ENCODE measurements around the gene FPR3.
"Not testable (repeated sequence)": the region's sequence is repeated elsewhere in the genome, so short reads cannot be mapped to it uniquely, and the experiment has no call there.

Gene FPR3, protein sequence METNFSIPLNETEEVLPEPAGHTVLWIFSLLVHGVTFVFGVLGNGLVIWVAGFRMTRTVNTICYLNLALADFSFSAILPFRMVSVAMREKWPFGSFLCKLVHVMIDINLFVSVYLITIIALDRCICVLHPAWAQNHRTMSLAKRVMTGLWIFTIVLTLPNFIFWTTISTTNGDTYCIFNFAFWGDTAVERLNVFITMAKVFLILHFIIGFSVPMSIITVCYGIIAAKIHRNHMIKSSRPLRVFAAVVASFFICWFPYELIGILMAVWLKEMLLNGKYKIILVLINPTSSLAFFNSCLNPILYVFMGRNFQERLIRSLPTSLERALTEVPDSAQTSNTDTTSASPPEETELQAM

GRCh38 chr19:51794885-51795490 is at the start of gene FPR3:
FPR3 (plus strand) TSS chr19:51795157; CDS start chr19:51823749, 28,592 bp downstream.
- no peak for DNase-seq

GRCh38 chr19:51746731-51747130 is 48.2 kb upstream of the FPR3 start:
- DNase-seq = no peak

DNA sequence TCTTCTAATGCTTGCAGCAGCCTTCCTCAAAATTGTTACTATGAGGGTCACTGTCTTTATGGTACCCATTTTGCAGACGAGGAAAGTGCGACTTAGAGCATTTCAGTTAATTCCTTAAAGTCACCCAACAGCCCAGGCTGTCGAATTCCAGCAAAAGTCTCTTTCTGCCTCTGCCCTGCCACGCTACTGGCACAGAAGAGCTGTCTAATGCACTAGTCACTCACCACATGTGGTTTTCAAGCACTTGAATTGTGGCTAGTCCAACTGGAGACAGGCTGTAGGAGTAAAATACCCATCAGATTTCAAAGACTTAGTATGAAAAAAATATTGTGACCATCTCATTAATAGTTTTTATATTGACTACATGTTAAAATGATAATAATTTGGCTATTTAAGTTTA is 45.0 kb upstream of the FPR3 start:
- DNase-seq = no peak

GRCh38 chr19:51750400-51751094 is 44.4 kb upstream of the FPR3 start:
- DNase-seq = no peak

GRCh38 chr19:51751655-51752054 is 43.3 kb upstream of the FPR3 start, which contains the start of gene FPR1:
FPR1 (minus strand) TSS chr19:51751878; CDS start chr19:51746994, 4,884 bp downstream.
- no peak for DNase-seq

GRCh38 chr19:51754109-51754508 is 40.8 kb upstream of the FPR3 start:
- peak; percentile 14 for DNase-seq

DNA sequence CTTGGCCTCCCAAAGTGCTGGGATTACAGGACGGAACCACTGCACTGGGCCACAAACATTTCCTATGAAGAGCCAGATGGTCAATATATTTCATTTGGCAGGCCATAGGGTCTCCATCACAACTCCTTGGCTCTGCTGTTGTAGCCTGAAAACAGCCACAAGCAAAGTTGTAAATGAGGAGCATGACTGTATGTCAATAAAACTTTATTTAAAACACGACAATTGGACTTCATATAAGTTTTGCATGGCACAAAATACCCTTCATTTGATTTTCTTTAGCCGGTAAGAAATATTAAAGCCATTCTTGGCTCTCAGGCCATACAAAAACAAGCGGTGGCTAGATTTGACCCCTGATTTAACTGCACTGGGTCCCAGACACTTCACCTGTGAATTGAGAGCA is 40.2 kb upstream of the FPR3 start:
- DNase-seq = no peak

- no peak for DNase-seq
Observed at GRCh38 chr19:51755571-51755970, 39.4 kb upstream of the FPR3 start.

DNA sequence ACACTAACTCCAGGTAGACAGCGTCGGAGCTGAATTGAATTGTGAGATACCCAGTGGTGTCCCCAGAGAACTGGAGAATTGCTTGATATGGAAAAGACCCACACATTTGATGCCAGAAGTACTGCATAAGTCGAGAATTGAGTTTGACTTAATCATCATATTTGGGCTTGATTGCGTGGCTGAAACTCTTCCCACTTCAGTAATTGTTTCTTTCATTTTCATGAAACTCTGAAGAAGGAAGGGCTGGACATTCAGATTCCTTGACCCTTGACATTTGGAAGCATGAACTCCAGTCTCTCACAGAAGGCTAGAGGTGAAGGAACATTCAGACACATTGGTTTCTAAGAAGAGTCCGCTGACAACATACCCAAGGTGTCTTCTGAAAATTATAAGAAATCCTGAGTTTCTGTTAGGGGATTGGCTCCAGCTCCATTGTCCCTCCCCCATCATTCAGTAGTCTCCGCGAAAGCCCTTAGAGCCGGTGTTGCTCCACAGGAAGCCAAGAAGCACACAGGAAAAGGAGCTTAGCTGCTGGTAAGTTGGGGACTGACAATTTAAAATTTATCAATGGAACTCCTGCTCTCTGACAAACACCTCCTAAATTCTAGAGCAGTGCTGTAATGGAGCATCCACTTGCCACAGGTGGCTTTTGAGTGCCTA is 34.1 kb upstream of the FPR3 start, which contains the start of gene FPR2:
Gene FPR2, plus strand, starts transcription at position 484 of the 660 bp plus-strand sequence. CDS start 7,479 bp downstream, outside the sequence.
- no peak for DNase-seq

DNA sequence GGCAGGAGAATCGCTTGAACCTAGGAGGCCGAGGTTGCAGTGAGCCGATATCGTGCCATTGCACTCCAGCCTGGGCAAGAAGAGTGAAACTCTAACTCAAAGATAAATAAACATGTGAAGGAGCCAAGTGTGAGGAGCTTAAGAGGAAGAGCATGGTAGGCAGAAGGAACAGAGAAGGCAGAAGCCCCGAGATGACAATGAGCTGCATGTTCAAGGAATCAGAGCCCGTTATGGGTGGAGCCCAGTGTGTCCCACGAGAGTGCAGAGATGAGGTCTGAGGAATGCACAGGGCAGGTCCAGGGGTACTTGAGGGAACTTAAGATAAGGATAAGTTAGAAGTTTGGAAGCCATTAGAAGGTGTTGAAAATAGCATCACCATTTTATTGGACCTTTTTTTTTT is 33.3 kb upstream of the FPR3 start:
- no peak for DNase-seq

DNA sequence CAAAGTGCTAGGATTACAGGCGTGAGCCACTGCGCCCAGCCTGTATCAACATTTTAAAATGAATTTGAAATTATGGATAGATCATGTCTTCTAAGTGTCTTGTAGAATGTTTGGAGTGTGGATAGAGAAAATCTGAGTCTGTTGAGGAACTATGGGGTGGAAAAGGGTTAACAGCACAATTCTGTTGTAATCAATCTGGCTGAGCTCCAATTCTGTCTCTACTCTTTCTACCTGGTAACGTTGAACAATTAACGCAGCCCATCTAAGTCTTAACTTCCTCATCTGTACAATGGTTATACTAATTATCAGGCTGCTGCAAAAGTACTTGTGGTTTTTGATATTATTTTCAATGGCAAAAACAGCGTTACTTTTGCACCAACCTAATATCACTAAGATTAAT is 29.9 kb upstream of the FPR3 start:
- no peak for DNase-seq

GRCh38 chr19:51766461-51766860 is 28.5 kb upstream of the FPR3 start:
- no peak for DNase-seq

GRCh38 chr19:51771376-51772130 is 23.4 kb upstream of the FPR3 start:
- DNase-seq = peak; percentile 13

- DNase-seq = no peak
Observed at GRCh38 chr19:51772977-51773376, 22.0 kb upstream of the FPR3 start.

DNA sequence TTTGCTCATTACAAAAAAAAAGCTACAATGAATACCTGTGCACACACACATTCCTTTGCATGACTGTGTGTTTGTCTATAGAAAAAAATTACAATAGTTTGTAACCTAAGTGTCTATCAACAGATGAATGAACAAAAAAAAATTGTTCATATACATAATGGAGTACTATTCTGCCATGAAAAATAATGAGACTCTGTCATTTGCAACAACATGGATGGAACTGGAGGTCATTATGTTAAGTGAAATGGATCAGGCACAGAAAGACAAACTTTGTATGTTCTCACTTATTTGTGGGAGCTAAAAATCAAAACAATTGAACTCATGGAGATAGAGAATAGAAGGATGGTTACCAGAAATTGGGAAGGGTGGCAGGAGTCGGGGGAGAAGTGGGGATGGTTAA is 18.4 kb upstream of the FPR3 start:
- DNase-seq = not testable (repeated sequence)

DNA sequence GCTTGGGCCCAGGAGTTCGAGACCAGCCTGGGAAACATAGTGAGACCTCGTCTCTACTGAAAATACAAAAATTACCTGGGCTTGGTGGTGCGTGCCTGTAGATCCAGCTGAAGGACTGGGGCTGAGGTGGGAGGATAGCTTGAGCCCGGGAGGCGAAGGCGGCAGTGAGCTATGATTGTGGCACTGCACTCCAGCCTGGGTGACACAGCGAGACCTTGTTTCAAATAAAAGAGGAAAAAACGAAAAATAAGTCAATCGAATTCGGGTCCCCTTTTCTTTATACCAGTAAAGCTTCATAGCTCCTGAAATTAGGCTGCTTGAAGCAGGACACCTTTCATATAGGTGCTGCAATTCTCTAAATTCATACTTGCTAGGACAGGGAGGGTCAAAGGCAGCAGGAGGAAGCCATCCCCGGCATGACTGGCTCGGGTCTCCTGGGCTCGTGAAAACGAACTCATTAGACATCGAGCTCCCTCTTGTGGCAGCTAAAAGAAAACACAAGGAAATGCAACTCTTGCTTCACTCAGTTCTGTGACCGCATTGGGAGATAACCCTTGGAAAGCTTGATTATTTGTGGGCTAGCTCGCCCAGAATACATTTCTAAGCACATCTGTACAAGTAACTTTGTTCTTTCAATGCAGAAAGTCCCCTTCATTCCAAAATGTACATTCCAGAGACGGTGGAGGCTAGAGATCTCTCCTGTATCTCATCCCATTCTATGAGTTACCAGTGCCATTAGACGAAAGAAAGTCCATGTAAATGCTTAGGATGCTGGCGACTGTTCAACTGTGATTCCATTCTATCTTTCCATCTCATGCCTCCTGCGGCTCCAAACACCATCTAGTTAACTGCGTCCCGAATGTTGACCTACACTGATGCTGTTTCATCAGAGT is 17.1 kb upstream of the FPR3 start:
- peak; percentile 49 for DNase-seq

DNA sequence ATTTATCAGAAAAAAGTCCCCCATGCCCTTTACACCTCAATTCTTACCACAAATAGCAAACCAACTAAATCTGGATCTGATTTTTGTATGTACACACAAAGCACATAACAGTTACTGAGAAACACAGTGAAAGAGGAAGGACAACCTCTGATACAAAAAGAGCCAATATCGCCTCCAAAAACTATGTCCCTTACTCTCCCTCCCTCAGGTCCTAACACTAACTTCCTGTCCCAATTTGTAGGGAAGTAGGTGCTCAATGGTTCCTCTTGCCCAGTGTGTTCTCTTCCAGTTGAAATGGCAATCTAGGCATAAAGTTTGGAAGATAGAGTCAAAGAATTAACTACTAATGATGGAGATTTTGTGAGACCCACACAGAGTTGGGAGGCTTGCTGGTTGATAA is 15.8 kb upstream of the FPR3 start:
- no peak for DNase-seq

DNA sequence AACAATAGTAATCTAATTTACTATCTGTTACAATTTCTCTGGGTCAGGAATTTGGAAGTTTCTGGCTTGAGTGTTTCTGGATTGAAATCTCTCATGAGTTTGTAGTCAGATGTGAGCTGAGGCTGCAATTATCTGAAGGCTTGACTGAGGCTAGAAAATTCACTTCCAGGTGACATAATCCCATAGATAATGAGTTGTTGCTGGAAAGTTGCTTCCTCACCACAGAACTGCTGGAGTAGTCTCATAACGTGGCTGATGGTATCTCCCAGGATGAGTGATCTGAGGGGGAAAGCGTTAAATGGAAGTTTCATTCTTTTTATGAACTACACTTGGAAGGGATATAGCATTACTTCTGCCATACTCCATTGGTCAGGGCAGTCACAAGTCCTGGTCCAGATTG is 15.3 kb upstream of the FPR3 start:
- no peak for DNase-seq

DNA sequence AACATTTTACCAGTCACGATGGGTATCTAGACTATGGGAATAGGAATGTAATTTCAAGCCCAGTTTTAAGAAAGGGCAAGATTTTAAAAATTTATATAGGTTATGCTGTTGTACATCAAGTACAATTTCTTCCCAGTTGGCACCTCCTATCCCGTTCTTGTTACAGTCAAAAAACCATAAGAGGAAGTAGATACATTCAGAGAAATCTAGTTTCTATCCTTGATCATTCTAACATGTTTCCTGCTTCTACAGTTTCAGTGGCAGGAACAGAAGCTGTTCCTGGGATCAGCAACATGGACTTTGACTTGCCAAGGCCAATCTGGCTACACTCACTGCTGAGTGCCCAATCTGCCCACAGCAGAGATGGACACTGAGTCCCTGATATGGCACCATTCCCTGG is 14.7 kb upstream of the FPR3 start:
- no peak for DNase-seq

GRCh38 chr19:51781999-51782398 is 13.0 kb upstream of the FPR3 start:
- no peak for DNase-seq

DNA sequence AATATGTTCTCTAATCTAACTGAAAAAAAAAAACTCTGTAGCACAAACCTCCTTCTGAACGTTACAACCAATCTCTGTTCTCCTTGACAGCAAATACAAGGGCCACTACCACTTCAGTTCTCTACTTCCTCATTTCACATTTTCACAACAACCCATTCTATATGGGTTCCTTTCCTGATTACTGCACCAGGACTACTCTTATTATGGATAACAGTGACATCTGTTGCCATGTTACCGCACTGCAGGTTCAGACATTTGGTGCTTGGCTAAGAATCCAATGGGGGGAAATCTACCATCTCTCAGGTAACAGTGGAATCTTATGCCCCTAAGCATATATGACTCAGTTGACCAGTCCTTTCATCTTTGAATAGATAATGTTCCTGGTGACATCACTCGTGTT is 11.6 kb upstream of the FPR3 start:
- peak; percentile 14 for DNase-seq

Data from CD4-positive, alpha-beta T cell treated with Interleukin-21 for 1 hour (primary cell).